Activated T-cell treated with anti-CD3 and anti-CD28 coated beads, Interleukin-2, amount 50 U/mL, for 4 hours (primary cell): ENCODE measurements around the gene PCBD1. TPM values are rescaled to one million over a fixed set of nuclear protein-coding genes. Genes with fewer than 3 reads are reported as not detected.
"Not testable (repeated sequence)": the region's sequence is repeated elsewhere in the genome, so short reads cannot be mapped to it uniquely, and the experiment has no call there.

ENCODE experiments used
- ATAC-seq, 2 donors: fragments of 200-7000 bp; cut with Tn5 transposase; one replicate each; pipeline ENCODE4 v1.10.0; 2021
- DNase-seq: peaks from one replicate; pipeline ENCODE4 v3.0.0-alpha.2; 2020
- H3K27me3 Mint-ChIP-seq: one replicate; pipeline ENCODE4 v1.8.0; 2021; ENCODE audit warnings: low read depth, mixed read lengths
- H3K36me3 Mint-ChIP-seq: one replicate; pipeline ENCODE4 v1.8.0; 2022; ENCODE audit warnings: mixed read lengths; ENCODE audit not compliant: insufficient read depth
- H3K4me1 Mint-ChIP-seq: one replicate; pipeline ENCODE4 v1.8.0; 2021; ENCODE audit warnings: low read depth, mixed read lengths
- H3K4me3 Mint-ChIP-seq: one replicate; pipeline ENCODE4 v1.8.0; 2021; ENCODE audit warnings: mild to moderate bottlenecking, moderate library complexity, mixed read lengths
- H3K9me3 Mint-ChIP-seq: one replicate; pipeline ENCODE4 v1.8.0; 2021; ENCODE audit warnings: mixed read lengths
- total RNA-seq, 3 donors: library from RNA; stranded (reverse); gene quantifications; one replicate each; pipeline ENCODE4 v1.2.1, GENCODE V29; 2021

Gene PCBD1
- total RNA-seq, 3 donors from 2014 or later: 27.9 to 30.9 (median 28.8) TPM

- DNase-seq (peak; percentile 72), ATAC-seq (peak; percentile 92 to 93)
- H3K36me3 Mint-ChIP-seq: peaks cover 34% of the 10 kb centered on the region
- H3K9me3 Mint-ChIP-seq: no peaks in the 10 kb centered on the region
- no peaks in the 10 kb centered on the region for H3K27me3 Mint-ChIP-seq
- peaks cover 2% of the 10 kb centered on the region for H3K4me1 Mint-ChIP-seq
- no peak overlapping the region for H3K4me3 Mint-ChIP-seq
These were observed 8.3 kb downstream of the PCBD1 start for GRCh38 chr10:70880077-70880534.

- H3K9me3 Mint-ChIP-seq: no peaks in the 10 kb centered on the region
- H3K27me3 Mint-ChIP-seq: no peaks in the 10 kb centered on the region
- H3K36me3 Mint-ChIP-seq: peaks cover 34% of the 10 kb centered on the region
- peaks cover 2% of the 10 kb centered on the region for H3K4me1 Mint-ChIP-seq
- H3K4me3 Mint-ChIP-seq: no peak overlapping the region
- ATAC-seq: no peak
- DNase-seq: no peak
These were observed 9.2 kb downstream of the PCBD1 start for GRCh38 chr10:70879207-70879606.

- H3K4me1 Mint-ChIP-seq: no peaks in the 10 kb centered on the region
- peaks cover 43% of the 10 kb centered on the region for H3K36me3 Mint-ChIP-seq
- ATAC-seq: no peak
- H3K9me3 Mint-ChIP-seq: no peaks in the 10 kb centered on the region
- no peak overlapping the region for H3K4me3 Mint-ChIP-seq
- H3K27me3 Mint-ChIP-seq: no peaks in the 10 kb centered on the region
- DNase-seq: no peak
These were observed 14.3 kb downstream of the PCBD1 start for GRCh38 chr10:70874061-70874460.

GRCh38 chr10:70872291-70872690 lies 16.1 kb downstream of the PCBD1 start:
- peaks cover 44% of the 10 kb centered on the region for H3K36me3 Mint-ChIP-seq
- H3K4me1 Mint-ChIP-seq: no peaks in the 10 kb centered on the region
- ATAC-seq (no peak), DNase-seq (no peak)
- H3K27me3 Mint-ChIP-seq: no peaks in the 10 kb centered on the region
- H3K4me3 Mint-ChIP-seq: no peak overlapping the region
- H3K9me3 Mint-ChIP-seq: no peaks in the 10 kb centered on the region

GRCh38 chr10:70866424-70866823 lies 21.9 kb downstream of the PCBD1 start:
- H3K27me3 Mint-ChIP-seq: no peaks in the 10 kb centered on the region
- ATAC-seq (no peak), DNase-seq (no peak)
- H3K36me3 Mint-ChIP-seq: peaks cover 32% of the 10 kb centered on the region
- H3K4me3 Mint-ChIP-seq: no peak overlapping the region
- H3K4me1 Mint-ChIP-seq: peaks cover 5% of the 10 kb centered on the region
- H3K9me3 Mint-ChIP-seq: no peaks in the 10 kb centered on the region

- Mint-ChIP-seq H3K4me1 (peaks cover 5% of the 10 kb centered on the region), H3K36me3 (peaks cover 38% of the 10 kb centered on the region), H3K4me3 (no peak overlapping the region), H3K27me3 (no peaks in the 10 kb centered on the region), H3K9me3 (no peaks in the 10 kb centered on the region)
- no peak for DNase-seq
- no peak for ATAC-seq
These were observed 23.4 kb downstream of the PCBD1 start for GRCh38 chr10:70864935-70865334.

GRCh38 chr10:70863470-70864160 lies 24.8 kb downstream of the PCBD1 start:
- Mint-ChIP-seq H3K36me3 (peaks cover 42% of the 10 kb centered on the region), H3K4me3 (no peak overlapping the region), H3K9me3 (no peaks in the 10 kb centered on the region), H3K4me1 (peaks cover 5% of the 10 kb centered on the region), H3K27me3 (no peaks in the 10 kb centered on the region)
- DNase-seq (no peak), ATAC-seq (no peak)

- not testable (repeated sequence) for H3K9me3 Mint-ChIP-seq, DNase-seq, H3K4me1 Mint-ChIP-seq, H3K27me3 Mint-ChIP-seq, H3K4me3 Mint-ChIP-seq, ATAC-seq
- peaks cover 52% of the 10 kb centered on the region for H3K36me3 Mint-ChIP-seq
These were observed 26.7 kb downstream of the PCBD1 start for GRCh38 chr10:70861495-70862197.

- H3K27me3 Mint-ChIP-seq: no peaks in the 10 kb centered on the region
- H3K4me1 Mint-ChIP-seq: peaks cover 9% of the 10 kb centered on the region
- ATAC-seq: no peak
- no peak overlapping the region for H3K4me3 Mint-ChIP-seq
- no peaks in the 10 kb centered on the region for H3K9me3 Mint-ChIP-seq
- peaks cover 48% of the 10 kb centered on the region for H3K36me3 Mint-ChIP-seq
- no peak for DNase-seq
These were observed 29.6 kb downstream of the PCBD1 start for GRCh38 chr10:70858759-70859158.

- no peaks in the 10 kb centered on the region for H3K27me3 Mint-ChIP-seq
- H3K4me1 Mint-ChIP-seq: peaks cover 6% of the 10 kb centered on the region
- peaks cover 52% of the 10 kb centered on the region for H3K36me3 Mint-ChIP-seq
- DNase-seq (no peak), ATAC-seq (no peak)
- no peak overlapping the region for H3K4me3 Mint-ChIP-seq
- H3K9me3 Mint-ChIP-seq: no peaks in the 10 kb centered on the region
These were observed 31.9 kb downstream of the PCBD1 start for GRCh38 chr10:70856454-70856853.

GRCh38 chr10:70853457-70853856 lies 34.9 kb downstream of the PCBD1 start:
- H3K4me1 Mint-ChIP-seq: peaks cover 11% of the 10 kb centered on the region
- H3K9me3 Mint-ChIP-seq: no peaks in the 10 kb centered on the region
- H3K36me3 Mint-ChIP-seq: peaks cover 45% of the 10 kb centered on the region
- ATAC-seq (no peak), DNase-seq (no peak)
- no peak overlapping the region for H3K4me3 Mint-ChIP-seq
- H3K27me3 Mint-ChIP-seq: no peaks in the 10 kb centered on the region

- no peaks in the 10 kb centered on the region for H3K9me3 Mint-ChIP-seq
- H3K4me3 Mint-ChIP-seq: no peak overlapping the region
- no peak for ATAC-seq
- peaks cover 11% of the 10 kb centered on the region for H3K4me1 Mint-ChIP-seq
- H3K36me3 Mint-ChIP-seq: peaks cover 43% of the 10 kb centered on the region
- no peaks in the 10 kb centered on the region for H3K27me3 Mint-ChIP-seq
- no peak for DNase-seq
These were observed 35.3 kb downstream of the PCBD1 start for GRCh38 chr10:70853038-70853437.

GRCh38 chr10:70851597-70852475 lies 36.5 kb downstream of the PCBD1 start:
- ATAC-seq (no peak), DNase-seq (no peak)
- Mint-ChIP-seq H3K36me3 (peaks cover 41% of the 10 kb centered on the region), H3K4me3 (no peak overlapping the region), H3K27me3 (no peaks in the 10 kb centered on the region), H3K4me1 (peaks cover 15% of the 10 kb centered on the region), H3K9me3 (no peaks in the 10 kb centered on the region)

- Mint-ChIP-seq H3K4me1 (peaks cover 13% of the 10 kb centered on the region), H3K4me3 (no peak overlapping the region), H3K36me3 (peaks cover 47% of the 10 kb centered on the region), H3K9me3 (no peaks in the 10 kb centered on the region), H3K27me3 (no peaks in the 10 kb centered on the region)
- DNase-seq (no peak), ATAC-seq (no peak)
These were observed 38.3 kb downstream of the PCBD1 start for GRCh38 chr10:70850097-70850496.
